MM.1S (cell line): ENCODE measurements around the gene MACIR.

Experiments used
- DNase-seq: peaks from one replicate; pipeline ENCODE4 v3.0.0-alpha.2; 2015
- H2AFZ ChIP-seq: fragments of 300-600 bp; sonication (generic); 2 replicates; pipeline ENCODE4 v1.6.0; 2016; ENCODE audit warnings: antibody characterized with exemption, low read length
- H3F3A ChIP-seq: fragments of 300-600 bp; sonication (generic); 2 replicates; pipeline ENCODE4 v1.6.1; 2016; ENCODE audit warnings: mild to moderate bottlenecking, antibody characterized with exemption, low read length, moderate library complexity, mixed read lengths; ENCODE audit not compliant: insufficient read depth
- H3K27ac ChIP-seq: fragments of 300-600 bp; sonication (generic); 2 replicates; pipeline ENCODE4 v1.5.1; 2016; ENCODE audit warnings: mild to moderate bottlenecking, low read length
- H3K27me3 ChIP-seq: fragments of 300-600 bp; sonication (generic); replicated peaks from 2 replicates; pipeline ENCODE4 v1.6.0; 2016; ENCODE audit warnings: low read length; ENCODE audit not compliant: insufficient read depth
- H3K36me3 ChIP-seq: fragments of 300-600 bp; sonication (generic); replicated peaks from 2 replicates; pipeline ENCODE4 v1.6.1; 2016; ENCODE audit warnings: mild to moderate bottlenecking, low read length, mixed read lengths; ENCODE audit not compliant: insufficient read depth
- H3K4me1 ChIP-seq: fragments of 300-600 bp; sonication (generic); 2 replicates; pipeline ENCODE4 v1.6.1; 2016; ENCODE audit warnings: low read length, mixed read lengths
- H3K4me2 ChIP-seq: fragments of 300-600 bp; sonication (generic); 2 replicates; pipeline ENCODE4 v1.6.0; 2016; ENCODE audit warnings: low read depth, low read length
- H3K4me3 ChIP-seq: fragments of 300-600 bp; sonication (generic); 2 replicates; pipeline ENCODE4 v1.5.1; 2016; ENCODE audit warnings: low read length, mixed read lengths
- H3K79me2 ChIP-seq: fragments of 300-600 bp; sonication (generic); 2 replicates; pipeline ENCODE4 v1.6.1; 2016; ENCODE audit warnings: mixed run types, low read length, mixed read lengths
- H3K9ac ChIP-seq: fragments of 300-600 bp; sonication (generic); 2 replicates; pipeline ENCODE4 v1.6.1; 2016; ENCODE audit warnings: low read length, mixed read lengths
- H3K9me2 ChIP-seq: fragments of 300-600 bp; sonication (generic); replicated peaks from 2 replicates; pipeline ENCODE4 v1.6.1; 2016; ENCODE audit warnings: mild to moderate bottlenecking, low read length, mixed read lengths; ENCODE audit not compliant: insufficient read depth
- H3K9me3 ChIP-seq: fragments of 300-600 bp; sonication (generic); replicated peaks from 2 replicates; pipeline ENCODE4 v1.6.1; 2016; ENCODE audit warnings: mild to moderate bottlenecking, low read length, mixed read lengths; ENCODE audit not compliant: insufficient read depth
- H4K20me1 ChIP-seq: fragments of 300-600 bp; sonication (generic); 2 replicates; pipeline ENCODE4 v1.6.1; 2016; ENCODE audit warnings: mild to moderate bottlenecking, low read length, moderate library complexity, mixed read lengths; ENCODE audit not compliant: insufficient read depth
- CTCF ChIP-seq: fragments of 300-600 bp; sonication (generic); IDR thresholded peaks from 2 replicates; pipeline ENCODE4 v1.5.1; 2016; ENCODE audit warnings: antibody characterized with exemption, low read length, mixed read lengths
- EZH2 ChIP-seq: fragments of 300-600 bp; sonication (generic); optimal IDR thresholded peaks from 2 replicates; pipeline ENCODE3; 2017; ENCODE audit warnings: low read depth, mild to moderate bottlenecking, antibody characterized with exemption, low read length, mixed read lengths
- EZH2phosphoT487 ChIP-seq: fragments of 300-600 bp; sonication (generic); IDR thresholded peaks from 2 replicates; pipeline ENCODE4 v1.6.1; 2018; ENCODE audit warnings: antibody characterized with exemption, low read length

Gene MACIR

GRCh38 chr5:103307470-103307869 is 48.9 kb downstream of the MACIR start:
- Histone ChIP-seq H4K20me1 (no peaks in the 10 kb centered on the region), H3K4me3 (no peak overlapping the region), H3K79me2 (no peaks in the 10 kb centered on the region), H3F3A (no peaks in the 10 kb centered on the region), H2AFZ (no peak overlapping the region), H3K4me1 (no peaks in the 10 kb centered on the region), H3K36me3 (no peaks in the 10 kb centered on the region), H3K4me2 (no peak overlapping the region), H3K9me2 (no peaks in the 10 kb centered on the region), H3K27me3 (no peaks in the 10 kb centered on the region), H3K27ac (no peak overlapping the region), H3K9me3 (no peaks in the 10 kb centered on the region), H3K9ac (no peak overlapping the region)
- TF ChIP-seq EZH2phosphoT487: no peak
- no peak for TF ChIP-seq EZH2
- no peak for TF ChIP-seq CTCF
- DNase-seq: no peak

DNA sequence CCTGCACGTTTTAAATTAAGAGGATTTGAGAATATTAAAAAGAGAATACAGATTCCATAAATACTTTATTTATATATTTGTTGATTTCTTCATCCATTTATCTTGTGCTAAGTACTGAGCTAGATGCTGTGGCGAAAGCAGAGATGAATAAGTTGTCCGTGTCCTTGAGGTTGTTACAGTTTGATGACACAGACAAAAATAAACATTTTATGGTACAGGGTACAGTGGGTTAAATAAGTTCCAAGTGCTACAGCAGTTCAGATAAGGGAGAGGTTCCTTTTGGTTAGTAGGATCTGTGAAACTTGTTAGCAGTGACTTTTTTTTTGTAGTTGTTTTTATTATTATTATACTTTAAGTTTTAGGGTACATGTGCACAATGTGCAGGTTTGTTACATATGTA is 50.2 kb downstream of the MACIR start:
- Histone ChIP-seq H3K9me2 (no peaks in the 10 kb centered on the region), H3K9me3 (no peaks in the 10 kb centered on the region), H3K79me2 (no peaks in the 10 kb centered on the region), H3K36me3 (no peaks in the 10 kb centered on the region), H3K27ac (no peak overlapping the region), H3K4me2 (no peak overlapping the region), H3F3A (no peaks in the 10 kb centered on the region), H3K27me3 (no peaks in the 10 kb centered on the region), H3K9ac (no peak overlapping the region), H3K4me1 (no peaks in the 10 kb centered on the region), H3K4me3 (no peak overlapping the region), H4K20me1 (no peaks in the 10 kb centered on the region), H2AFZ (no peak overlapping the region)
- no peak for DNase-seq
- no peak for TF ChIP-seq CTCF
- no peak for TF ChIP-seq EZH2
- no peak for TF ChIP-seq EZH2phosphoT487

GRCh38 chr5:103313056-103313455 is 54.5 kb downstream of the MACIR start:
- Histone ChIP-seq H3K9ac (no peak overlapping the region), H2AFZ (no peak overlapping the region), H3K9me2 (no peaks in the 10 kb centered on the region), H3K79me2 (no peaks in the 10 kb centered on the region), H3K4me2 (no peak overlapping the region), H4K20me1 (no peaks in the 10 kb centered on the region), H3K4me3 (no peak overlapping the region), H3K27me3 (no peaks in the 10 kb centered on the region), H3K4me1 (no peaks in the 10 kb centered on the region), H3K27ac (no peak overlapping the region), H3F3A (no peaks in the 10 kb centered on the region), H3K36me3 (no peaks in the 10 kb centered on the region), H3K9me3 (no peaks in the 10 kb centered on the region)
- DNase-seq: no peak
- TF ChIP-seq EZH2phosphoT487 (no peak), EZH2 (no peak)

- no peaks in the 10 kb centered on the region for H3K4me1 ChIP-seq
- H4K20me1 ChIP-seq: no peaks in the 10 kb centered on the region
- TF ChIP-seq CTCF (no peak), EZH2 (no peak), EZH2phosphoT487 (no peak)
- H3K9ac ChIP-seq: no peak overlapping the region
- H3K36me3 ChIP-seq: no peaks in the 10 kb centered on the region
- H3K27ac ChIP-seq: no peak overlapping the region
- no peak overlapping the region for H3K4me2 ChIP-seq
- no peak overlapping the region for H3K4me3 ChIP-seq
- no peaks in the 10 kb centered on the region for H3K9me2 ChIP-seq
- no peaks in the 10 kb centered on the region for H3K79me2 ChIP-seq
- H3F3A ChIP-seq: no peaks in the 10 kb centered on the region
- DNase-seq: no peak
- H3K9me3 ChIP-seq: no peaks in the 10 kb centered on the region
- H3K27me3 ChIP-seq: no peaks in the 10 kb centered on the region
- no peak overlapping the region for H2AFZ ChIP-seq
These were observed 56.9 kb downstream of the MACIR start for GRCh38 chr5:103315455-103315854.
